Body of pancreas (tissue), 4 donors: ENCODE results near the gene RASGRP4.

Experiments
- POLR2A ChIP-seq, 3 donors: fragments of 450-650 bp; IDR thresholded peaks; one replicate each; pipeline ENCODE4 v1.6.1; 2016; ENCODE audit warnings: antibody characterized with exemption in 3 of 3, mild to moderate bottlenecking in 2 of 3
- TF ChIP-seq, protein P1 (sequence below), 7 experiments: fragments of 450-650 bp in 4 of 7; fragments of 200-600 bp in 3 of 7; sonication (generic) in 3 of 7; IDR thresholded peaks; one replicate each; pipeline ENCODE4 v1.5.1; 2016 to 2019; ENCODE audit warnings: antibody characterized with exemption in 7 of 7

DNA sequence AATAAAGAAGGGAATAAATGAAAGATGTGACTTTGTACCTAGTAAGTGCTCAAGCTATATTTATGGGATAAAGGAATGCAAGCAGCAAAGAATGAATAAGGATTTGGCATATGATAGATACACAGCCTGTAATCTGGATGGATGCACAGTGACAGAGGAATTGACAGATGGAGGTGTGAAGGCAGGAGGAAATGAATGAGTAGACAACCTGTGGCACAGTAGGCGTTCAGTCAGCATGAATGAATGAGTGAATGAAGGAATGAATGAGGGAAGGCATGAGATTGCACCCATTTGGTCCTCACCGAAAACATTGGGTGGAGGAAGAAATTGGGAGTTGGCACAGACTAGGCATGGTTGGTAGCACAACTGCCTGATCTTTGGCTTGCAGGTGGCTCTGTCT, 56.4 kb downstream of the RASGRP4 start:
- no peak for TF ChIP-seq POLR2A (IDR thresholded peaks at IDR 0.05)
- TF ChIP-seq, protein P1, sequence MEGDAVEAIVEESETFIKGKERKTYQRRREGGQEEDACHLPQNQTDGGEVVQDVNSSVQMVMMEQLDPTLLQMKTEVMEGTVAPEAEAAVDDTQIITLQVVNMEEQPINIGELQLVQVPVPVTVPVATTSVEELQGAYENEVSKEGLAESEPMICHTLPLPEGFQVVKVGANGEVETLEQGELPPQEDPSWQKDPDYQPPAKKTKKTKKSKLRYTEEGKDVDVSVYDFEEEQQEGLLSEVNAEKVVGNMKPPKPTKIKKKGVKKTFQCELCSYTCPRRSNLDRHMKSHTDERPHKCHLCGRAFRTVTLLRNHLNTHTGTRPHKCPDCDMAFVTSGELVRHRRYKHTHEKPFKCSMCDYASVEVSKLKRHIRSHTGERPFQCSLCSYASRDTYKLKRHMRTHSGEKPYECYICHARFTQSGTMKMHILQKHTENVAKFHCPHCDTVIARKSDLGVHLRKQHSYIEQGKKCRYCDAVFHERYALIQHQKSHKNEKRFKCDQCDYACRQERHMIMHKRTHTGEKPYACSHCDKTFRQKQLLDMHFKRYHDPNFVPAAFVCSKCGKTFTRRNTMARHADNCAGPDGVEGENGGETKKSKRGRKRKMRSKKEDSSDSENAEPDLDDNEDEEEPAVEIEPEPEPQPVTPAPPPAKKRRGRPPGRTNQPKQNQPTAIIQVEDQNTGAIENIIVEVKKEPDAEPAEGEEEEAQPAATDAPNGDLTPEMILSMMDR (IDR thresholded peaks at IDR 0.05) = no peak
